ENCODE measurements around the gene PELI1. TPM values are rescaled to one million over a fixed set of nuclear protein-coding genes. Genes with fewer than 3 reads are reported as not detected.

PELI1 gene, protein sequence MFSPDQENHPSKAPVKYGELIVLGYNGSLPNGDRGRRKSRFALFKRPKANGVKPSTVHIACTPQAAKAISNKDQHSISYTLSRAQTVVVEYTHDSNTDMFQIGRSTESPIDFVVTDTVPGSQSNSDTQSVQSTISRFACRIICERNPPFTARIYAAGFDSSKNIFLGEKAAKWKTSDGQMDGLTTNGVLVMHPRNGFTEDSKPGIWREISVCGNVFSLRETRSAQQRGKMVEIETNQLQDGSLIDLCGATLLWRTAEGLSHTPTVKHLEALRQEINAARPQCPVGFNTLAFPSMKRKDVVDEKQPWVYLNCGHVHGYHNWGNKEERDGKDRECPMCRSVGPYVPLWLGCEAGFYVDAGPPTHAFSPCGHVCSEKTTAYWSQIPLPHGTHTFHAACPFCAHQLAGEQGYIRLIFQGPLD
- total RNA-seq (2014; rRNA removed; shearing (Covaris generic)) = 3.6 and 4.5 TPM in 2 replicates
- polyA plus RNA-seq (2015; cell fraction: cytosol; rRNA removed) = 4.5 and 5.3 TPM in 2 replicates
- polyA plus RNA-seq (2015; cell fraction: nucleus; rRNA removed) = 5.3 and 5.6 TPM in 2 replicates

GRCh38 chr2:64144057-64145013 is at the start of gene PELI1:
PELI1 (minus strand) TSS chr2:64144420; CDS start chr2:64108310, 36,110 bp downstream.
- DNase-seq (ENCODE audit: low read depth) = peak; percentile 99

DNA sequence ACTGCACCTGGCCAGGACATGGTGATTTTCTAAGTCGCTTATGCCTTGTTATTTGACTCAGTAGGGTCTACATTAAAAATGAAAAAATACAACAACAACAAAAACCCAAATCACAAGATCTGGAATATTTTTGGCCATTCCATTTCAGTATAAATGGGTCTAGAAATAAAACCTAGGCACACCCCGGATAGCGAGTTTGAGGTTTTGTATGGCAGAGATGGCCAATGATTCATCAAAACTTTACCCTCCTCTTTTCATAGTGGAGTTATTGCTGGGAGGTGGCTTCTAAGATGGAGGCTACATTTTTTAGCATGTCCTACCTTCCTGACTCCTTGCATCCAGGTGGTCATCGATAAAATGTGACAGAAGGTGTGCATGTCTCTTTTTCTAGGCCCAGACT is 49.3 kb upstream of the PELI1 start:
- no peak for DNase-seq (ENCODE audit: low read depth)

- no peak for DNase-seq (ENCODE audit: low read depth)
These were observed 48.5 kb upstream of the PELI1 start for GRCh38 chr2:64192664-64193105.

DNA sequence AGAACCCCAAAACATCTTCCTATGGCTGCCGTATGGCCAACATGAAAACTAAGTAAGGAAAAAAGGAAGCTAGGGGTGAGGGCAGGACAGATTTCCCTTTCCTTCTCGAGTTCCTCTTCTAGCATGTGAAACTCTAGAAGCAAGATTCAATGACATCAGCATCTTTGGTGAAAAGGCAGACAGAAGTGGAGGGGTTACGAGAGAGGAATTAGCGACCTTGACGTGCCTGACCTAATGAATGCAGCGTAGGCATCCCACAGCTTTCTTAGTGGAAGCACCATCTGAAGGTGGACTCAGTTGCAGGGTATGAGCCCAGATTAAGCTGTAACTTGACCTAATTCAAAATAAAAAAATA is 47.9 kb upstream of the PELI1 start:
- DNase-seq (ENCODE audit: low read depth) = no peak

- no peak for DNase-seq (ENCODE audit: low read depth)
These were observed 45.4 kb upstream of the PELI1 start for GRCh38 chr2:64189586-64189985.

GRCh38 chr2:64189167-64189566 is 44.9 kb upstream of the PELI1 start:
- DNase-seq (ENCODE audit: low read depth) = no peak

DNA sequence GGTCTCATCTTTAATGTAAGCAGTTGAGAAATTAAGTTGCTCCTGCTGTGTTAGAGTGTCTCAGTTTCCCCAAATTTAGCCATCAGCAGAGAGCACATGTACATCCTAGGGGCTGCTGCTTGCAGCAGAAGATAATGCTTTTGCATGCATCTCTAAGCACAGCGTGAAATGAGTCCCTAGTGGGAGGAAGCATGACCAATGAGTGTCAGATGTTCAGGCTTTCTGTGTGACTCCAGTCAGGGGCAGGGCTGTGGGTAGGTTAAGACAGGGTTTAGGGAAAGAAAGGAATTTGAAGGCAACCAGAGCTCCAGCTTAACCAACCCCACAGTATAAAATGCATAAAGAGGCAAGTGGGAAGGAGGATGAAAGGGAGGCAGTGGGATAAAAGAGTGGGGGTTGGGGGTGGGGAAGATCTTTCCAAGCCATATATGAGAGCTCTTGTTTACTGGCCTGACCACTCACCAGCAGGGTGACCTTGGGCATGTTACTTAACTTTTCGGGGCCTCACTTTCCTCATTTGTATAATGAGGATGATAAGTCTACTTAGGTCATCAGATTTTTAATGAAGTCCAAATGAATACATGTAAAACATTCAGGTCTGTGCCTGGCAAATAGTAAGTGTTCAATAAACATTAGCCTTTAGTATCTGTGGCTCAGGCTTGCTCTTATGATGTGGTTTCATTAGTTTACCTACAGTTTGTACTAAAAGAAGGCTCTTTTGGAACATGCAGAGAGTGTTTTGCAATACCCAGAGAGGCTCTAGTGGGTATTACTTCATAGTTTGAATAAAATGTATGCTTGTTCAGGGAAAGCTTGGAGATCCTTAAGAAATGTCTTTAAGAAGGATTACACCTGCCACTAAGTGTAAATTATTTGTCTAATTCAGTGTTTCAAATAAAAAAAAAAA is 42.7 kb upstream of the PELI1 start:
- no peak for DNase-seq (ENCODE audit: low read depth)

DNA sequence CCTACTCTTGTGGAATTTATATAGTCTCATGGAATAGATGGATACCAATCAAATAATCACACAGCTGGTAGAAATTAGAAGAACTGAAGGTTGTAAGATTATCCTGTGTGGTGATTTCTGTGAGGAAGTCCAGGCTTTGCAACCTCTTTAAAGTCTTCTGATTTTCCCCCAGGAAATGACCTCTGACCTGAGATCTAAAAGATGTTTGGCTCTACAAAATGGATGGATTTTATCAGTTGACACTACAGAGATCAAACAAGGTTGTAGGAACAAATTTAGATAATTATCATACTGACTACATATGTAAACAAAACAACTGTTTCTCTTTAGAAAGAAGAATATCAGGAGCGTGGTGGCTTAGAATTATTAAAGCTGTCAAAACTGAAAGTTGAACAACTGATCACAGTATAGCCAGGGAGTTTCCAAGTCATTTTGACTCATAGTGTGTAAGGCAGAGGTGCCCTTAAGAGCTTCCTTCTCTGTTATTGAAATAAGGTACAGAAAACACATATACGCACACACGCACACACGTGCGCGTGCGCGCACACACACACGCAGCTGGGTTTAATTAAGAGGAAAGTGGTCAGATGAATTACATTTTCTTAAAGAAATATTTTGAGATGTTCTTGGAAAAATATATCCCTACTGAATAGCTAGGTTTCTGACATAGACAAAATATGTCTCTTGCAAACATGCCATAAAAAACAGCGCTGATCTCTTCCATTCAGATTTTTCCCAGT is 35.5 kb upstream of the PELI1 start:
- no peak for DNase-seq (ENCODE audit: low read depth)

DNA sequence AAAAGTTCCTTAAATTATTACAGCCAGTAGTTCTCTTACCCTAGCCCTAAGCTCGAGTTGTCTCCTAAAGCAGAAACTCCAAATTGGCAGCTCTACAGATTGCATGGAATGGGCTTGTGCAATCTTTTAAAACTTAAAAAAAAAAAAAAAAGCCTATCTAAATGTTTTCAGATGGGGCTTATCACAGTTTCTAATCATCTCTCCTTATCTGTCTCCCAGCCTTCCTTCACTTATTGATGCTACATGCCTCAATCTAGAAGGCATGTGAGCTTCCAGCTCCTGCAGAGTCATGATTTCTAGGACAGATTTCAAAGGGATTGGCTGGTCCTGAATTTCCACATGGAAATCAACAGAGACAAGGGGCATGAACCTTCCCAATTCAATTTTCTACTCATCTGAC is 33.1 kb upstream of the PELI1 start:
- no peak for DNase-seq (ENCODE audit: low read depth)

- DNase-seq (ENCODE audit: low read depth) = no peak
These were observed 31.4 kb upstream of the PELI1 start for GRCh38 chr2:64175419-64176197.

DNA sequence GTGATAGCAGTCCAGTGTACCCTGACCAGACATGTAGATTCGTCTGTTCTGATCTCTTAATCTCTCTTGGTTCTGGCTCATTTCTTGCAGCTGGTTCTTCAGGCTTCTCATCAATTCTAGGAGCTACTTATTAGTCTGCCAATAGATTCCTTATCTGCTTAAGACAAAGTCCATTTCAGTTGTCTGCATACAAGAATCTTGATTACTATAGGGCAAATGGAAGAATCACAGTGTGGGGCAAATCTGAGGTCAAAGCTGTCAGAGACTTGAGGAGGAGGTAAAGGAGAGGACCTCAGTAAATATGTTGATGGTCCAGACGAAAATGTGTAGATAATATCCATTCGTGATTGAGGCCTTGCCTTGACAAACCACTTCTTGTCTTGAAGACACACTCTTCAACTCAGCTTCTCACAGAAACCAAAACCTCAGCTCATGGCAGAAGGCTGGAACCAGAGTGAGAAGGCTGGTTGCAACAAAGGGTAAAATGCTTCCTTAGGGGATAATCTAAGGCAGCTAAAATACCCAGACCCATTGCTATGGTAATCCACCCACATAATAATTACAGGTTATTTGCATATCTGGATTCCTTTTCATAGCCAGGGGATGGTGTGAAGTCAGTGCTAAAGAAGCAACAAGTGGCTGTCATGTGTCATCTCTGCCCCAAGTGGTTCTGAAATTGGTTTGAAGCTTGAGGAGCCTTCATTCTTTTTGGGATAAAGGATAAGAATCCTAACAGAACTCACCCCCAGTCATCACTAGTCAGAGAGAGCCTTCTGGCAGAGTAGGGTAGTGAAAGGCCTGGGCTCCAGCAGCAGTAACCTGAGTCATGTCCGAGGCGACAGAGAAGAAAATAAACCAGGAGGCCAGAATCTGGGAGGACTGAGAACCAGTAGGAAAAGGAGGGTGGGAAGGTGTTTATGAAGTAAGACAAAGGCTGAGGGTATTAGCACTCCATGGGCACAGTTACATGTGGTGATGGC is 29.2 kb upstream of the PELI1 start:
- DNase-seq (ENCODE audit: low read depth) = peak; percentile 6

GRCh38 chr2:64168756-64169155 is 24.5 kb upstream of the PELI1 start:
- DNase-seq (ENCODE audit: low read depth) = no peak

DNA sequence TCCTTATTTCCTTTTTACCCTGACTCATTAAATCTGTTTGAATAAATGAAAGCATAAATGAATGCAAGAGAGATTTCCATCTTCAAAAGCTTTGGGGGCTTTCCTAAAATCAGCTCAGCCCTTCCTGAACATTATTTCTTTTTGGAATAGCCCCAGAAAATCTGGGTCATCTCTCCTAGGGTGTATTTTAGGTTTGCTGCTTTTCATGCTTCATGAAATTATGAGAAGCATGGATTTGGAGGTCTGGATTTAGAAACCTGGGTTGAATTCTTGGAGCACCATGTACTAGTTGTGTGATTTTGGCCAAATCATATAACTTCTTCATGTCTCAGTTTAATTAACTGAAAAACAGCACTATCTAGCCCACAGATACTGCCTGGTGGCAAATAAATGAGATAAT is 24.0 kb upstream of the PELI1 start:
- DNase-seq (ENCODE audit: low read depth) = no peak

DNA sequence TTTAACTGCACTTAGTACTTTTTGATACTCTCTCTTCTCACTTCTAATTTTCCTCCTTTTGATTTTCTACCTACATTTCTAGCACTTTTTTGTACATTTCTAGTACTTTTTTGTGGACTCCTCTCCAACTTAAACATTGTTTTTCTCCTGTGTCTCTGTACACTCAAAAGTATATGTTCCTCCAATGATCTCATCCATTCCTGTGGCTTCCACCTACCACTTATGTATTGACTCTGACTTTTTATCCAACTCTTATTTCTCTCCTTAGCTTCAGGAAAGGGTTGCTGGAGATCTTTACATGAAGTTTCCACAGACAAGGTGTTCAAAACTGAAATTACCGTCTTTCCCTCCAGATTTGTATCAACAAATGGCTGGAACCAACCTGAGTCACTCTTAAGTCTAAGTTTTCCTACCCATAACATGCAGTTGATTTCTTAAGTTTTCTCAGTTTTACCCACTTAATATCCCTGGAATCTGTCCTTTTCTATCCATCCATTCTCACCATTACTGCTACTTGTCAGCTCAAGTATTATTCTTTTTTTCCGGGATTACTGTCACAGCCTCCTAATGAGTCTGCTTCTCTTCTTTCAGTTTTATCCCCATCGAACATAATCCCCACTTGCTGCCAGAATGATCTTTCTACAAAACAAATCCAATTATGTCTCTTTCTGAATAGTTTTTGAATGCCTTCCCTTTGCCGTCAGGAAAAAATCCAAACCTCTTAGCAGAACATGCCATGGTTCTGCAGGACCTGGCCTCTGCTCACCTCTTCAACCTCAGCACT is 22.6 kb upstream of the PELI1 start:
- DNase-seq (ENCODE audit: low read depth) = no peak

DNA sequence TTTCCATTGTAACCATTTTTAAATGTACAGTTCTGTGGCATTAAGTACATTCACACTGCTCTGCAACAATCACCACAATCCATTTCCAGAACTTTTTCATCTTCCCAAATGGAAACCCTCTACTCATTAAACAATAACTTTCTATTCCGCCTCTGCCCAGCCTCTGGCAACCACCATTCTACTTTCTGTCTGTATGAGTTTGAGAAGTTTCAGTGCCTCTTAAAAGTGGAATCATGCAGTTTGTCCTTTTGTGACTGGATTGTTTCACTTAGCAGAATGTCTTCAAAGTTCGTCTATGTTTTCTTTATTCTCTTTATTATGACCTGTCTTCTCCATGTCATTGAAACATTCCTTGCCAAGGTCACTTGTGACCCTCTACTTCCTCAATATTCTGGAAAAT is 22.0 kb upstream of the PELI1 start:
- no peak for DNase-seq (ENCODE audit: low read depth)

GRCh38 chr2:64165706-64166105 is 21.5 kb upstream of the PELI1 start:
- no peak for DNase-seq (ENCODE audit: low read depth)

- no peak for DNase-seq (ENCODE audit: low read depth)
These were observed 20.4 kb upstream of the PELI1 start for GRCh38 chr2:64164629-64165028.
